ENCODE measurements around the gene NDUFA3.
A peak's percentile ranks its signal among the peaks of the same experiment; 100 is the strongest.

DNA sequence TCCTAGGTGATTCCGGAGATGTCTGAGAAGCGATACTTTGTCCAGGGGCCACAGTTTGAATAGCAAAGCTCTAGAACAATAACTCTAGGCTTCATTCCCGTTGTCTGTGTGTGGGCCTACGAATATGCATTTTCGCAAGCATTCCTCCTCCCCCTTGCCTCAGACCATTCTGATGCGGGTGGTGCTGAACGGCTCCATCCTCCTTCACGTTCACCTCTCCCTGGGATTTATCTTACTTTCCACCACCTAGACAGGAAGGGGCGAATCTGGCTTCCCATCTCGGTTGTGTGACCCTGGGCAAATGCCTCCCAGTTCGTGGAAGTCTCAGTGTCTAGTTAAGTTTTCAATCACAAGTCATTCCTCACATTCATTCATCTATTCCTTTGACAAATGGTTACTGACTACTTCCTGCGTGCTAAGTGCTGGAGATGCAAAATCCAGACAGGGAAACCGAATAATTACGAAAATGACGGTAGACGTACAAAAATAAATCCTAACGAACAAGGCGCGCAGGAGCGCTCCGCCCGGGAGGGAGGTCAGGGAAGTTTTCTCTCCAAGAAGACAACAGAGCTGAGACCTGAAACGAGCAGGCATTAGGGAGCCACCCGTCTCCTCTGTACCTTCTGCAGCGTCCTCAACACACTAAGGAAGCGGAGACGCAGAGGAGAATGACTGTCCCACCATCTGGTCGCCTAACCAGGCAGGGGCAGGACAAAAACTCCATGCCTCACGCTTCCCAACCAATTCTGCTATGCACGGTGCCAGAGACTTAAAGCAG, 33.6 kb downstream of the NDUFA3 start:
- TF ChIP-seq, protein P1, sequence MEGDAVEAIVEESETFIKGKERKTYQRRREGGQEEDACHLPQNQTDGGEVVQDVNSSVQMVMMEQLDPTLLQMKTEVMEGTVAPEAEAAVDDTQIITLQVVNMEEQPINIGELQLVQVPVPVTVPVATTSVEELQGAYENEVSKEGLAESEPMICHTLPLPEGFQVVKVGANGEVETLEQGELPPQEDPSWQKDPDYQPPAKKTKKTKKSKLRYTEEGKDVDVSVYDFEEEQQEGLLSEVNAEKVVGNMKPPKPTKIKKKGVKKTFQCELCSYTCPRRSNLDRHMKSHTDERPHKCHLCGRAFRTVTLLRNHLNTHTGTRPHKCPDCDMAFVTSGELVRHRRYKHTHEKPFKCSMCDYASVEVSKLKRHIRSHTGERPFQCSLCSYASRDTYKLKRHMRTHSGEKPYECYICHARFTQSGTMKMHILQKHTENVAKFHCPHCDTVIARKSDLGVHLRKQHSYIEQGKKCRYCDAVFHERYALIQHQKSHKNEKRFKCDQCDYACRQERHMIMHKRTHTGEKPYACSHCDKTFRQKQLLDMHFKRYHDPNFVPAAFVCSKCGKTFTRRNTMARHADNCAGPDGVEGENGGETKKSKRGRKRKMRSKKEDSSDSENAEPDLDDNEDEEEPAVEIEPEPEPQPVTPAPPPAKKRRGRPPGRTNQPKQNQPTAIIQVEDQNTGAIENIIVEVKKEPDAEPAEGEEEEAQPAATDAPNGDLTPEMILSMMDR (IDR thresholded peaks at IDR 0.05; ENCODE audit: poor library complexity, severe bottlenecking), result no peak
- no peak for TF ChIP-seq POLR2AphosphoS5 (IDR thresholded peaks at IDR 0.05)
- TF ChIP-seq, protein P2, sequence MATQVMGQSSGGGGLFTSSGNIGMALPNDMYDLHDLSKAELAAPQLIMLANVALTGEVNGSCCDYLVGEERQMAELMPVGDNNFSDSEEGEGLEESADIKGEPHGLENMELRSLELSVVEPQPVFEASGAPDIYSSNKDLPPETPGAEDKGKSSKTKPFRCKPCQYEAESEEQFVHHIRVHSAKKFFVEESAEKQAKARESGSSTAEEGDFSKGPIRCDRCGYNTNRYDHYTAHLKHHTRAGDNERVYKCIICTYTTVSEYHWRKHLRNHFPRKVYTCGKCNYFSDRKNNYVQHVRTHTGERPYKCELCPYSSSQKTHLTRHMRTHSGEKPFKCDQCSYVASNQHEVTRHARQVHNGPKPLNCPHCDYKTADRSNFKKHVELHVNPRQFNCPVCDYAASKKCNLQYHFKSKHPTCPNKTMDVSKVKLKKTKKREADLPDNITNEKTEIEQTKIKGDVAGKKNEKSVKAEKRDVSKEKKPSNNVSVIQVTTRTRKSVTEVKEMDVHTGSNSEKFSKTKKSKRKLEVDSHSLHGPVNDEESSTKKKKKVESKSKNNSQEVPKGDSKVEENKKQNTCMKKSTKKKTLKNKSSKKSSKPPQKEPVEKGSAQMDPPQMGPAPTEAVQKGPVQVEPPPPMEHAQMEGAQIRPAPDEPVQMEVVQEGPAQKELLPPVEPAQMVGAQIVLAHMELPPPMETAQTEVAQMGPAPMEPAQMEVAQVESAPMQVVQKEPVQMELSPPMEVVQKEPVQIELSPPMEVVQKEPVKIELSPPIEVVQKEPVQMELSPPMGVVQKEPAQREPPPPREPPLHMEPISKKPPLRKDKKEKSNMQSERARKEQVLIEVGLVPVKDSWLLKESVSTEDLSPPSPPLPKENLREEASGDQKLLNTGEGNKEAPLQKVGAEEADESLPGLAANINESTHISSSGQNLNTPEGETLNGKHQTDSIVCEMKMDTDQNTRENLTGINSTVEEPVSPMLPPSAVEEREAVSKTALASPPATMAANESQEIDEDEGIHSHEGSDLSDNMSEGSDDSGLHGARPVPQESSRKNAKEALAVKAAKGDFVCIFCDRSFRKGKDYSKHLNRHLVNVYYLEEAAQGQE (IDR thresholded peaks at IDR 0.05; ENCODE audit: borderline replicate concordance), result peak; percentile 16
- no peak for TF ChIP-seq EP300 (conservative IDR thresholded peaks at IDR 0.05; ENCODE audit: poor library complexity, severe bottlenecking)
- TF ChIP-seq EZH2 (IDR thresholded peaks at IDR 0.05; ENCODE audit: borderline replicate concordance, insufficient read depth, low read length, poor library complexity, severe bottlenecking), result no peak

Data from neural cell (in vitro differentiated cells).